SH-SY5Y (cell line): ENCODE data around the gene TMEM190.

Source experiments
- GATA2 ChIP-seq: IDR thresholded peaks from 2 replicates; pipeline ENCODE4 v1.6.1; 2011; ENCODE audit warnings: mild to moderate bottlenecking, low read depth, low read length
- GATA3 ChIP-seq: IDR thresholded peaks from 2 replicates; pipeline ENCODE4 v1.6.1; 2011; ENCODE audit warnings: low read depth, mild to moderate bottlenecking, low read length, moderate library complexity

- TF ChIP-seq GATA2 (no peak), GATA3 (no peak)
Measured at GRCh38 chr19:55387736-55388497, 11.3 kb downstream of the TMEM190 start.
